Coronary artery (tissue), 2 donors: ENCODE measurements around the gene NTN3.

Experiments used
- DNase-seq: peaks from one replicate; pipeline ENCODE4 v3.0.0-alpha.2; 2017; ENCODE audit warnings: low spot score
- H3K27ac ChIP-seq, 2 donors: fragments of 200-600 bp; sonication (generic); one replicate each; pipeline ENCODE4 v1.5.1; 2016 to 2019
- H3K4me3 ChIP-seq: fragments of 200-600 bp; sonication (generic); 2 replicates; pipeline ENCODE4 v1.5.1; 2016; ENCODE audit warnings: mild to moderate bottlenecking, moderate library complexity
- TF ChIP-seq, protein P1 (sequence below): fragments of 200-600 bp; sonication (generic); IDR thresholded peaks from one replicate; pipeline ENCODE4 v1.5.1; 2019; ENCODE audit warnings: antibody characterized with exemption

Gene NTN3

DNA sequence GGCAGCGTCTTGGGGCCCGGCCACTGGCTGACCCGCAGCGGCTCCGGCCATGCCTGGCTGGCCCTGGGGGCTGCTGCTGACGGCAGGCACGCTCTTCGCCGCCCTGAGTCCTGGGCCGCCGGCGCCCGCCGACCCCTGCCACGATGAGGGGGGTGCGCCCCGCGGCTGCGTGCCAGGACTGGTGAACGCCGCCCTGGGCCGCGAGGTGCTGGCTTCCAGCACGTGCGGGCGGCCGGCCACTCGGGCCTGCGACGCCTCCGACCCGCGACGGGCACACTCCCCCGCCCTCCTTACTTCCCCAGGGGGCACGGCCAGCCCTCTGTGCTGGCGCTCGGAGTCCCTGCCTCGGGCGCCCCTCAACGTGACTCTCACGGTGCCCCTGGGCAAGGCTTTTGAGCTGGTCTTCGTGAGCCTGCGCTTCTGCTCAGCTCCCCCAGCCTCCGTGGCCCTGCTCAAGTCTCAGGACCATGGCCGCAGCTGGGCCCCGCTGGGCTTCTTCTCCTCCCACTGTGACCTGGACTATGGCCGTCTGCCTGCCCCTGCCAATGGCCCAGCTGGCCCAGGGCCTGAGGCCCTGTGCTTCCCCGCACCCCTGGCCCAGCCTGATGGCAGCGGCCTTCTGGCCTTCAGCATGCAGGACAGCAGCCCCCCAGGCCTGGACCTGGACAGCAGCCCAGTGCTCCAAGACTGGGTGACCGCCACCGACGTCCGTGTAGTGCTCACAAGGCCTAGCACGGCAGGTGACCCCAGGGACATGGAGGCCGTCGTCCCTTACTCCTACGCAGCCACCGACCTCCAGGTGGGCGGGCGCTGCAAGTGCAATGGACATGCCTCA is 773 bp downstream of the NTN3 start:
- DNase-seq, result no peak

GRCh38 chr16:2472488-2472864 is 1.4 kb downstream of the NTN3 start:
- no peak for DNase-seq
- H3K27ac ChIP-seq, result no peak overlapping the region
- TF ChIP-seq, protein P1, sequence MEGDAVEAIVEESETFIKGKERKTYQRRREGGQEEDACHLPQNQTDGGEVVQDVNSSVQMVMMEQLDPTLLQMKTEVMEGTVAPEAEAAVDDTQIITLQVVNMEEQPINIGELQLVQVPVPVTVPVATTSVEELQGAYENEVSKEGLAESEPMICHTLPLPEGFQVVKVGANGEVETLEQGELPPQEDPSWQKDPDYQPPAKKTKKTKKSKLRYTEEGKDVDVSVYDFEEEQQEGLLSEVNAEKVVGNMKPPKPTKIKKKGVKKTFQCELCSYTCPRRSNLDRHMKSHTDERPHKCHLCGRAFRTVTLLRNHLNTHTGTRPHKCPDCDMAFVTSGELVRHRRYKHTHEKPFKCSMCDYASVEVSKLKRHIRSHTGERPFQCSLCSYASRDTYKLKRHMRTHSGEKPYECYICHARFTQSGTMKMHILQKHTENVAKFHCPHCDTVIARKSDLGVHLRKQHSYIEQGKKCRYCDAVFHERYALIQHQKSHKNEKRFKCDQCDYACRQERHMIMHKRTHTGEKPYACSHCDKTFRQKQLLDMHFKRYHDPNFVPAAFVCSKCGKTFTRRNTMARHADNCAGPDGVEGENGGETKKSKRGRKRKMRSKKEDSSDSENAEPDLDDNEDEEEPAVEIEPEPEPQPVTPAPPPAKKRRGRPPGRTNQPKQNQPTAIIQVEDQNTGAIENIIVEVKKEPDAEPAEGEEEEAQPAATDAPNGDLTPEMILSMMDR, result no peak
- no peak overlapping the region for H3K4me3 ChIP-seq

More for the DNA sequence above, 773 bp downstream of the NTN3 start:
- TF ChIP-seq, protein P1, result no peak
- Histone ChIP-seq H3K27ac (no peak overlapping the region), H3K4me3 (peak overlapping the region; percentile 64)

DNA sequence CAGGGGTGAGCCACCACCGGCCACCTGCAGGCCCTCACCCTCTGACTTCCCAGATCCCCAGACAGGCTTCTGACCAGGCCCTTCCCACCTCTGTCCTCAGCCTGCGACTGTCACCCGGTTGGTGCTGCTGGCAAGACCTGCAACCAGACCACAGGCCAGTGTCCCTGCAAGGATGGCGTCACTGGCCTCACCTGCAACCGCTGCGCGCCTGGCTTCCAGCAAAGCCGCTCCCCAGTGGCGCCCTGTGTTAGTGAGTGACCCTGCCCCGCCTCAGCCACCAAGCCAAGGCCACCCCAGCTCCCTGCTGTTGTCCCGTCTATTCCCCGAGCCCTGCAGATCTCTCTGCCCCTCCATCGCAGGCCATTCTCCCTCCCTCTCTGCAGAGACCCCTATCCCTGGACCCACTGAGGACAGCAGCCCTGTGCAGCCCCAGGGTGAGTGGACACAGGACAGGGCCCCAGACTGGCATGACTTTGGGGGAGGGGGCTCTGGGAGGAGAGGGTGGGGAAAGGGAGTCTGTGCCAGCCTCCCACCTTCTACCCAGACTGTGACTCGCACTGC is 1.9 kb downstream of the NTN3 start:
- DNase-seq, result no peak
- Histone ChIP-seq H3K27ac (no peak overlapping the region), H3K4me3 (no peak overlapping the region)
- TF ChIP-seq, protein P1, result no peak

DNA sequence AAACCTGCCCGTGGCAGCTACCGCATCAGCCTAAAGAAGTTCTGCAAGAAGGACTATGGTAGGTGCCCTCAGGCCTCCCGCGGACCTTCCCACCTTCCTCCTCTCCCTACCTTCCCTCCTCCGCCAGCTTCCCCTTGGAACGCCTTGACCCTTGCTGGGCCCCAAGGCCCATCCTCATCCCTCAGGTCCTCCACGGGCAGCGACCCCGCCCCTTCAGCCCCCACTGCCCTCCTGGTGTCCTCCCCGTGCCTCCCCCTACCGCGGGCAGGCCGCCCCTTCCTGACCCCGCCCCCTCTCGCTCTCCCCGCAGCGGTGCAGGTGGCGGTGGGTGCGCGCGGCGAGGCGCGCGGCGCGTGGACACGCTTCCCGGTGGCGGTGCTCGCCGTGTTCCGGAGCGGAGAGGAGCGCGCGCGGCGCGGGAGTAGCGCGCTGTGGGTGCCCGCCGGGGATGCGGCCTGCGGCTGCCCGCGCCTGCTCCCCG is 2.4 kb downstream of the NTN3 start:
- TF ChIP-seq, protein P1, result no peak
- DNase-seq, result no peak
- H3K4me3 ChIP-seq, result peak overlapping the region; percentile 78
- H3K27ac ChIP-seq, result no peak overlapping the region

- no peak for DNase-seq
Observed at GRCh38 chr16:2473999-2474876, 3.1 kb downstream of the NTN3 start.

GRCh38 chr16:2474877-2475412 is 3.8 kb downstream of the NTN3 start, which contains the start of gene TBC1D24:
TBC1D24 (plus strand) TSS chr16:2475127; CDS start chr16:2496149, 21,022 bp downstream.
- DNase-seq, result peak; percentile 86
- Histone ChIP-seq H3K27ac (peak within 1 kb of the TSS; percentile 16 to 81), H3K4me3 (peak within 1 kb of the TSS; percentile 78)
- TF ChIP-seq, protein P1, result no peak

More at GRCh38 chr16:2473999-2474876, 3.1 kb downstream of the NTN3 start:
- H3K27ac ChIP-seq, result peak overlapping the region; percentile 16 to 81
- TF ChIP-seq, protein P1, result no peak
- H3K4me3 ChIP-seq, result peak overlapping the region; percentile 78
